Trophoblast cell (in vitro differentiated cells and primary cell): ENCODE measurements around the gene IQSEC3.

ENCODE experiments used
- DNase-seq, 2 donors: peaks; one replicate each; pipeline ENCODE4 v3.0.0-alpha.2; 2016
- H2AFZ ChIP-seq: 2 replicates; pipeline ENCODE4 v1.6.1; 2013; ENCODE audit warnings: low read length, moderate library complexity, mild to moderate bottlenecking; ENCODE audit not compliant: insufficient read depth, poor library complexity
- H2AK5ac ChIP-seq: 2 replicates; pipeline ENCODE4 v1.6.1; 2013; ENCODE audit warnings: mild to moderate bottlenecking, low read length
- H2BK120ac ChIP-seq: 2 replicates; pipeline ENCODE4 v1.6.1; 2013; ENCODE audit warnings: low read length, mild to moderate bottlenecking, moderate library complexity; ENCODE audit not compliant: insufficient read depth, poor library complexity
- H2BK12ac ChIP-seq: 2 replicates; pipeline ENCODE4 v1.6.1; 2013; ENCODE audit warnings: mild to moderate bottlenecking, low read length, moderate library complexity
- H2BK5ac ChIP-seq: 2 replicates; pipeline ENCODE4 v1.6.1; 2013; ENCODE audit warnings: low read length, low read depth, moderate library complexity, mild to moderate bottlenecking; ENCODE audit not compliant: poor library complexity
- H3K14ac ChIP-seq: 2 replicates; pipeline ENCODE4 v1.6.1; 2013; ENCODE audit warnings: mild to moderate bottlenecking, low read length
- H3K18ac ChIP-seq: 2 replicates; pipeline ENCODE4 v1.6.1; 2013; ENCODE audit warnings: mild to moderate bottlenecking, low read length
- H3K23ac ChIP-seq: 2 replicates; pipeline ENCODE4 v1.6.1; 2013; ENCODE audit warnings: low read length
- H3K27ac ChIP-seq: 2 replicates; pipeline ENCODE4 v1.5.1; 2013; ENCODE audit warnings: low read depth, mild to moderate bottlenecking, inconsistent platforms, low read length, moderate library complexity
- H3K27me3 ChIP-seq: 2 replicates; pipeline ENCODE4 v1.6.1; 2013; ENCODE audit warnings: inconsistent platforms, mild to moderate bottlenecking, low read length, moderate library complexity; ENCODE audit not compliant: insufficient read depth
- H3K36me3 ChIP-seq, 2 experiments: 1 replicate in 1 of 2; 2 replicates in 1 of 2; pipeline ENCODE4 v1.6.1; 2013; ENCODE audit warnings: low read length in 2 of 2, mild to moderate bottlenecking in 2 of 2, moderate library complexity in 1 of 2; ENCODE audit not compliant: insufficient read depth in 2 of 2, control insufficient read depth in 1 of 2
- H3K4ac ChIP-seq: 2 replicates; pipeline ENCODE4 v1.6.1; 2013; ENCODE audit warnings: low read depth, mild to moderate bottlenecking, low read length, moderate library complexity
- H3K4me1 ChIP-seq, 2 experiments: 1 replicate in 1 of 2; 2 replicates in 1 of 2; pipeline ENCODE4 v1.6.1; 2013; ENCODE audit warnings: low read length in 2 of 2, mild to moderate bottlenecking in 2 of 2, moderate library complexity in 1 of 2; ENCODE audit not compliant: insufficient read depth in 2 of 2, control insufficient read depth in 1 of 2
- H3K4me2 ChIP-seq: 2 replicates; pipeline ENCODE4 v1.6.1; 2013; ENCODE audit warnings: inconsistent platforms, mild to moderate bottlenecking, low read length, moderate library complexity
- H3K4me3 ChIP-seq: 2 replicates; pipeline ENCODE4 v1.5.1; 2013; ENCODE audit warnings: mild to moderate bottlenecking, low read depth, low read length, inconsistent platforms
- H3K79me1 ChIP-seq: one replicate; pipeline ENCODE4 v1.6.1; 2013; ENCODE audit warnings: low read length
- H3K79me2 ChIP-seq: 2 replicates; pipeline ENCODE4 v1.6.1; 2013; ENCODE audit warnings: low read length, mild to moderate bottlenecking; ENCODE audit not compliant: control insufficient read depth, insufficient read depth, poor library complexity
- H3K9ac ChIP-seq: 2 replicates; pipeline ENCODE4 v1.6.1; 2013; ENCODE audit warnings: mild to moderate bottlenecking, low read length
- H3K9me3 ChIP-seq: 2 replicates; pipeline ENCODE4 v1.6.1; 2013; ENCODE audit warnings: low read depth, mild to moderate bottlenecking, control low read depth, inconsistent platforms, low read length; ENCODE audit not compliant: insufficient read depth
- H4K12ac ChIP-seq: 2 replicates; pipeline ENCODE4 v1.6.1; 2013; ENCODE audit warnings: low read depth, mild to moderate bottlenecking, low read length, moderate library complexity
- H4K8ac ChIP-seq: 2 replicates; pipeline ENCODE4 v1.6.1; 2013; ENCODE audit warnings: low read depth, mild to moderate bottlenecking, low read length, moderate library complexity
- H4K91ac ChIP-seq: one replicate; pipeline ENCODE4 v1.6.1; 2013; ENCODE audit warnings: low read depth, mild to moderate bottlenecking, low read length, moderate library complexity
- WGBS: extraction: QIAGEN DNeasy Blood & Tissue Kit; methylation state at CpG from one replicate; pipeline ENCODE4 v1.1.7; 2013; ENCODE audit warnings: missing lambda C conversion rate; ENCODE audit not compliant: insufficient read length, insufficient coverage; ENCODE audit errors: extremely low coverage; 5-methylcytosine and 5-hydroxymethylcytosine counted together

The IQSEC3 gene

DNA sequence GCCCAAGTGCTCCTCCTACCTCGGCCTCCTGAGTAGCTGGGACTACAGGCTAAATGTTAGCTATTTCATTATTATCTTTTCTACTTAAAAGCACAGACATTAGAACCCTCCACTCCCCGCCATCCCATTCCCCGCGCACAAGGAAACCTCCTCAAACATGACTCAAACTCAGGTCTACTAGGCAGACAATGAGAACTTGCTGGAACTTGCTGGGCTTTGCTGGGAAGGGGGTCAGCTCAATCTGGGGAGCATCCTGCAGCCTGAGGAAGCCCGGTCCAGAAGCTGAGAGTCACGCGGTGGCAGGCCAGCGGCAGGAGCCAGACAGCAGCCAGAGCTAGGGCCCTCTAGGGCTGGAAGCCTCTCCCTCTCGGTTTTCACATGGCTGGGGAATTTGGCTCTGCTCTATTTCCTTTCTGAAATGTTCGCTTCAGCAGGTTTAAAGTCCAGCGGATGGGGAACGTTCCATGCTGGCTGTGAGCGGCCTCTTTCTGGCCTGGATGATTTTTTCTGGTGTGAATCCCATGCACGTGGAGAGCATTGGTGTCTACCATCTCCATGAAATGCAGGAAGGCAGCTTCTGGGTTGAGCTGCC lies 78.9 kb downstream of the IQSEC3 start:
- H3K9ac ChIP-seq, result no peak overlapping the region
- H3K14ac ChIP-seq, result no peak overlapping the region
- no peaks in the 10 kb centered on the region for H3K36me3 ChIP-seq
- H4K12ac ChIP-seq, result no peak overlapping the region
- H3K27me3 ChIP-seq, result no peaks in the 10 kb centered on the region
- H3K4me3 ChIP-seq, result no peak overlapping the region
- H2BK12ac ChIP-seq, result no peak overlapping the region
- no peaks in the 10 kb centered on the region for H3K79me1 ChIP-seq
- H2AFZ ChIP-seq, result no peak overlapping the region
- no peak overlapping the region for H3K4ac ChIP-seq
- no peak overlapping the region for H3K27ac ChIP-seq
- H2BK120ac ChIP-seq, result no peak overlapping the region
- H3K79me2 ChIP-seq, result no peaks in the 10 kb centered on the region
- H2AK5ac ChIP-seq, result no peak overlapping the region
- no peak overlapping the region for H4K91ac ChIP-seq
- no peak overlapping the region for H4K8ac ChIP-seq
- no peak for DNase-seq
- H3K9me3 ChIP-seq, result no peaks in the 10 kb centered on the region
- no peak overlapping the region for H3K4me2 ChIP-seq
- WGBS, result no CpG with 5 or more reads among the region's 14 CpGs
- no peak overlapping the region for H3K23ac ChIP-seq
- H2BK5ac ChIP-seq, result no peak overlapping the region
- H3K18ac ChIP-seq, result no peak overlapping the region
- no peaks in the 10 kb centered on the region for H3K4me1 ChIP-seq

DNA sequence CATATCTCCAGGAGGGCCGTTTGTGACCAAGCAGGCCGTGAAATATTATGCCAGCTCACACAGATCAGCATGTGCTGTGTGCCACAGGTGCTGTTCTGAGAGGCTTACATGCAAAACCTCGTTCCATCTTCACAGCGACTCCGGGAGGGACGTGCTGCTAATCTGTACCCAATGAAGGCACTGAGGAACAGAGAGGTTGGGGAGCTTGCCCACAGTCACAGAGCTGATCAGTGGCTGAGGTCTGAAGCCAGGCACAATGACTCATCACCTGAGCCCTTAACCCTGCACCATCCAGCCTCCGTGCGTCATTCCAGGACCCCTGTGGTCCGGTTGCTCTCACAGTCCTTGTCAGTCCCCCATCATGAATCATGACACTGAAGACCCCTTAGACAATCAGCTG lies 80.7 kb downstream of the IQSEC3 start:
- H4K8ac ChIP-seq, result no peak overlapping the region
- DNase-seq, result no peak

GRCh38 chr12:148676-149416 lies 82.3 kb downstream of the IQSEC3 start:
- Histone ChIP-seq H3K23ac (no peak overlapping the region), H3K4me1 (no peaks in the 10 kb centered on the region), H4K12ac (no peak overlapping the region), H3K14ac (no peak overlapping the region), H2BK120ac (no peak overlapping the region), H3K9me3 (no peaks in the 10 kb centered on the region), H2AK5ac (no peak overlapping the region), H3K9ac (no peak overlapping the region), H3K36me3 (no peaks in the 10 kb centered on the region), H3K79me1 (no peaks in the 10 kb centered on the region), H3K27ac (no peak overlapping the region), H3K18ac (no peak overlapping the region), H2BK5ac (no peak overlapping the region), H3K27me3 (no peaks in the 10 kb centered on the region), H2AFZ (no peak overlapping the region), H3K4me3 (no peak overlapping the region), H4K91ac (no peak overlapping the region), H2BK12ac (no peak overlapping the region), H3K79me2 (no peaks in the 10 kb centered on the region), H4K8ac (no peak overlapping the region), H3K4ac (no peak overlapping the region), H3K4me2 (no peak overlapping the region)
- DNase-seq, result no peak
- no CpG with 5 or more reads among the region's 18 CpGs for WGBS

More for the DNA sequence above, 80.7 kb downstream of the IQSEC3 start:
- Histone ChIP-seq H3K9me3 (no peaks in the 10 kb centered on the region), H2AK5ac (no peak overlapping the region), H3K36me3 (no peaks in the 10 kb centered on the region), H3K79me1 (no peaks in the 10 kb centered on the region), H3K14ac (no peak overlapping the region), H4K91ac (no peak overlapping the region), H3K27me3 (no peaks in the 10 kb centered on the region), H3K4me3 (no peak overlapping the region), H2BK12ac (no peak overlapping the region), H3K4ac (no peak overlapping the region), H3K9ac (no peak overlapping the region), H3K27ac (no peak overlapping the region), H4K12ac (no peak overlapping the region), H3K4me1 (no peaks in the 10 kb centered on the region), H3K4me2 (no peak overlapping the region), H2AFZ (no peak overlapping the region), H3K23ac (no peak overlapping the region), H2BK120ac (no peak overlapping the region), H3K18ac (no peak overlapping the region), H3K79me2 (no peaks in the 10 kb centered on the region), H2BK5ac (no peak overlapping the region)
- no CpG with 5 or more reads among the region's 9 CpGs for WGBS

- Histone ChIP-seq H3K14ac (no peak overlapping the region), H3K79me2 (no peaks in the 10 kb centered on the region), H2BK5ac (no peak overlapping the region), H3K27ac (no peak overlapping the region), H2AFZ (no peak overlapping the region), H4K8ac (no peak overlapping the region), H3K4me3 (no peak overlapping the region), H4K91ac (no peak overlapping the region), H3K27me3 (no peaks in the 10 kb centered on the region), H3K23ac (no peak overlapping the region), H3K18ac (no peak overlapping the region), H3K36me3 (no peaks in the 10 kb centered on the region), H2AK5ac (no peak overlapping the region), H2BK12ac (no peak overlapping the region), H3K9me3 (no peaks in the 10 kb centered on the region), H3K79me1 (no peaks in the 10 kb centered on the region), H2BK120ac (no peak overlapping the region), H4K12ac (no peak overlapping the region), H3K4me1 (no peaks in the 10 kb centered on the region), H3K4ac (no peak overlapping the region), H3K9ac (no peak overlapping the region), H3K4me2 (no peak overlapping the region)
- DNase-seq, result no peak
- WGBS, result no CpG with 5 or more reads among the region's 5 CpGs
These were observed 85.0 kb downstream of the IQSEC3 start for GRCh38 chr12:151579-151978.
